NCI-H2227 (cell line): Measurements from ENCODE around the gene LTBP3.

Experiments used
- DNase-seq: peaks from one replicate; lab custom pipeline; 2025; ENCODE audit not compliant: unreplicated experiment; lab: John Stamatoyannopoulos, UW

Gene LTBP3

DNA sequence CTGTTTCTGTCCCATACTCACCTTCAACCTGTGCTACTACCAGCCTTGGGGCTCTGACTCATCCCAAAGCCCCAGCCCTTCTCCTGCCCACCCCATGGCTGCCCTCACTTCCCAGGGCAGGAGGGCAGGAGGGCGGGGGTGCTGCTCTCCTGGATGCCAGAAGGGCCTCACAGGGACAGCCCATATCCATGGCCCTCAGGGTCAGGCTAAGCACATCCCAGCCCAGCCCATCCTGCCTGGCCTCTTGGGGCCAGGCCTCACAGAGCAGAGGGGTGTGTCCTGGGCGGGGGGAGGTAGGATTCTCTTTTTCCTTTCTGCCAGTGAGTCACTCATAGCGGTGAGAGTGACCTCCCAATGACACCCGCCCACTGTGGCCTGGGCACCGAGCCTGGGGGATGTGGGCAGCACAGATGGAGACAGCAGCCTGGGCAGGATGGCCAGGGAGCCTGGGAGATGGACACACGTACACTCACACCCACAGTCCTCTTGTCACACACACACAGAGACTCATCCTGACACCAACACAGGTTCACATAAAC lies 2.4 kb downstream of the LTBP3 start:
- DNase-seq, result no peak

- no peak for DNase-seq
Observed at GRCh38 chr11:65554842-65555430, 3.2 kb downstream of the LTBP3 start.

DNA sequence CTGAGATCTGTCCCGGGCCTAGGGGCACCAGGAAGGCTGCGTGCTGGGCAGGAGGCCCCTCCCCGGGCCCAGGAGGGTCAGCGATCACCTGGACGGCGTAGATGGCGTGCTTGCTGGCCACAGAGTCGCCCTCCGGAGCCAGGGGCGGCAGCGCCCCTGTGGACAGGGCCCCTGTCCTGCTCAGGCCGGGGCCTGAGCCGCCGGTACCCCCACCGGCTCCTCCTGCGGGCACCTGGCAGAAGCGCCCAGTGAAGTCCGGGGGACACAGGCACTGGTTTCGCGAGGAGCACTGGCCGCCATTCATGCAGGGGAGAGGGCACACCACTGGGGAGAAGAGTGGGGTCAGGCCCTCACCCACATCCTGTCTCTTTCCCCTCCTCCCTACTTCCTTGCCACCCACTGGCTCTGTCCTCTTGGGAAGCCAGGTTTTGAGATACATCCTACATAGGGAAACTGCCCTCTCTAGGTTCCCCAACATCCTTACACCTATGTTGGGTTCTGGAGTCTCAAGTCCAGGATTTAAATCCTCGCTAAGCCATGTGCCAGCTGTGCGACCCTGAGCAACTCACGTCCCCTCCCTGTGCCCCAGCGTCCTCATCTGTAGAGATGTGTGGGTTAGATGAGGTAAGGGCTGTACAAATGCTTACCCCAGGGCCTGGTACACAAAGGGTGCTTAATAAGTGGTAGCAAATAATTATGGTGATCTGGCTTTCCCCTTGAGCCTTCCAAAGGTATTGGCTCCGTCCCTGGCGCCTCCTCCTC lies 3.9 kb downstream of the LTBP3 start:
- DNase-seq, result no peak

DNA sequence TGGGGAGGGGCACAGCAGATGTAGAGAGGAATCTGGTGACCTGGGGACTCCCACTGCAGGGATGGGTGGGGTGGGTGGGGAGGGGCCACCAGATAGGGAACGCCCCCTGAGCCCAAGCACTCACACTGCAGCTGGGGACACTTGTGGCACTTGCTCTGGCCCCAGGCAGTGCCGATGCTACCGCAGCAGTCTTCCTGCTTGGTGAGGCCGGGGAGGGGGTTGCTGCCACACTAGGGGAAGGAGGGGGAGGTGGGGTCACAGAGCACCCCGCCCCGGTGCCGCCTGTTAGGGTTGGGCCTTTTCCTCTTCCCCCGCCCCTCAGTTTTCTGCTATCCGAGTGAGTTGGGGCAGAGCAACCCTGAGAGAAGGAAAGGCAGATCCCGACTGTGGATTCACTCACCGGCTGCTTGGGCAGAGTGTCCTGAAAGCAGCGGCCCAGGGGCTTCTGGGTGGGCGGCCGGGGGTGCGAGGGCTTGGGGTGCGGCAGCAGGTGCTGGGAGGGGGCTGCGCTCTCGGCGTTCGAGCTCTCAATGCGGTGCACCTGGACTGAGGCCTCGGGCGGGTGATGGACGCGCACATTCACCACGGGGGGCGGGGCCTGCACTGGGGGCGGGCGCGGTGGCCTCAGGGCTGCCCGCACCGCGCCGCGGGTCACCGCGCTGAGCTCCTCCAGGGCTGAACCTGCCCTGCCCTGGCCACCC lies 4.7 kb downstream of the LTBP3 start:
- no peak for DNase-seq

DNA sequence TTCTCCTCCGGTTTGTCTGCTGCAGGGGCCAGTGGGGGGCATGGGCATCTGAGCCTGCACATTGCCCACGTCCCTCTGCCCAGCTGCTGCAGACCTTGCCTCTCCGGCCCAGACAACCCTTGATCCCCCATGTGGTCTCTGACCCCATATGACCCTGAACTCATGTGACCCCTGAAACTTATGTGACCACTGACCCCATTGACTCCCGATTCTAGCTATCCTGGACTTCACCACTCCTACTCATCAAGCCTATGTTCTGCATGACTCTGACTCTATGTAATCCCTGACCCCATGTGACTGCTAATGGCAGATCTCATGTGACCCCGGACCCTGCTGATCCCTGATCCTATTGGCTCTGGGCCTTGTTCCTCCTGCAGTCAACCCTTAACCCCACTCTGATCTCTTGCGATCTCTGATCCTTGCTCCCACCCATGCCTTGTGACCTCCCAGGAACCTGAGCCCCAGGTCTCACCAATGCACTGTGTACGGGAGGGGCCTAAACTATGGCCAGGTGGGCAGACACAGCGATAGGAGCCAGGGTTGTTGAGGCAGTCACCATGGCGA lies 5.7 kb downstream of the LTBP3 start:
- no peak for DNase-seq

GRCh38 chr11:65551572-65552387 lies 6.4 kb downstream of the LTBP3 start:
- peak; percentile 48 for DNase-seq

GRCh38 chr11:65549096-65549495 lies 9.1 kb downstream of the LTBP3 start:
- no peak for DNase-seq

DNA sequence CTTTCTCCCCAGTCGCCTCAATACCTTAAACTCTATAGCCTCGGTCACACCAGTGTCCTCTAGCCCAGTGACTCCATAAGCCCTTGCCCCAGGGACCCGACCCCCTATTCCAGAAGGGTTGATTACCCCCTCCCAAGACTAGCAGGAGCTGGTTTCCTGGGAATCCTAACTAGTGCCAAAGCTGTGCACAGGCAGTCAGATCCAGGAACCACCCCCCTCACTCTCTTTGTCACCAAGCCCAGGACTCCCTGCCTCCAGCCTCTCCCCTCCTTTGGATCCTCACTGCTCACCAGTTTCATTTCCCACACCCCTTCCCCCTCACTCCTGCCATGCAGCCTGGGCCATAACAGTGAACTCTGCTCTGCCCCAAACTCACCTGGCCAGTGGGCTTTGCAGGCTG lies 9.8 kb downstream of the LTBP3 start:
- DNase-seq, result no peak

DNA sequence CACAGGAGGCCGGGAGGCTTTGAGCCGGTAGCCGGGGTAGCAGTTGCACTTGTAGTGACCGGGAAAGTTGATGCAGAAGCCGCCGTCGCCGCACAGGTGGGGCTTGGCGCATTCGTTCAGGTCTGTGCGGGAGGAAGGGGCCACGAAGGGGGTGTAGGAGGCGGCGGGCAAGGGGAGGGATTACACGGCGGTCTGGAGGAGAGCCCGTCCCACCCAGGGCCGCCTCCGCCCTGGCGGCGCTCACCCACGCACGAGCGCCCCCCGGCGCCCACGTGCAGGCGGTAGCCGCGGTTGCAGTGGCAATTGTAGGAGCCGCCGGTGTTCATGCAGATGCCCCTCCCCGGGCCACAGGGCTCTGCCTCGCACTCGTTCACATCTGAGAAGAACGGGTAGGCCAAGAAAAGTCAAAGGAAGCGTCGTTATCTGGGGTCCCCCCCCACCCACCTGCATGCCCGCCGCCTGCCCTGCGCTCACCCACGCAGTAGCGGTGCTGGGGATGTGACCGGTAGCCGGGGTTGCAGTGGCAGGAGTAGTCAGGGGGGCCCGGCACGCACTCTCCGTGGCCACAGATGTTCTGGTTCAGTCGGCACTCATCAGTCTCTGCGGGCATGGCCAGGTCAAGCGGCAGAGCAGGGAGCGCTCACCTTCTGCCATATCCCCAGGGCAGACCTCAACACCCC lies 10.6 kb downstream of the LTBP3 start:
- no peak for DNase-seq

- peak; percentile 91 for DNase-seq
Observed at GRCh38 chr11:65546217-65546958, 11.8 kb downstream of the LTBP3 start.

GRCh38 chr11:65545853-65546216 lies 12.3 kb downstream of the LTBP3 start:
- DNase-seq, result peak; percentile 39

DNA sequence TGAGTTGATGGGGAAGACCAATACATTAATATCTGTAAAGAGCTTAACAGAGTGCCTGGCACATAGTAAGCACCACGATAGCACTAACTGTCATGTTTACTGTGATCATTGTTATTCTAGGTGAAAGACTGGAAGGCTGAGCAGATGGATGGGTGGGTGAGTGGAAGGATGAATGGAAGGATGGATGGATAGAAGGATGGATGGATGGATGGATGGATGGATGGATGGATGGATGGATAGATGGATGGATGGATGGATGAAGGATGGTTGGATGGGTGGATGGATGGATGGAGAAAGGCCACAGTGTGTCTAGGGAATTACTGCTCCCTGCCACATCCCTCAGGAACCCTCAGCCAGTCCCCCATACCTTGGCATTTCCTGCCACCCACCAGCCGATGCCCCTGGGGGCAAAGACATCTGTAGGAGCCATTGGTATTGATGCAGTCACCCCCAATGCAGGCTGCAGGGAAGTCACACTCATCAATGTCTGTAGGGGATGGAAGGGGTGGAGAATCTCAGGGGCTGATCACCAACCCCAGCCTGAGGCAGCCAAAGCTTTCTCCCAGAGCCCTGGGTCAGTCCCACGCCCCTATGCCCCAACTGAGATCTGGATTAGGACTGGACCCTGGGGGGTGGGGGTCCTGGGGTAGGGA lies 15.3 kb downstream of the LTBP3 start:
- DNase-seq, result no peak

GRCh38 chr11:65541093-65541982 lies 16.8 kb downstream of the LTBP3 start:
- no peak for DNase-seq

DNA sequence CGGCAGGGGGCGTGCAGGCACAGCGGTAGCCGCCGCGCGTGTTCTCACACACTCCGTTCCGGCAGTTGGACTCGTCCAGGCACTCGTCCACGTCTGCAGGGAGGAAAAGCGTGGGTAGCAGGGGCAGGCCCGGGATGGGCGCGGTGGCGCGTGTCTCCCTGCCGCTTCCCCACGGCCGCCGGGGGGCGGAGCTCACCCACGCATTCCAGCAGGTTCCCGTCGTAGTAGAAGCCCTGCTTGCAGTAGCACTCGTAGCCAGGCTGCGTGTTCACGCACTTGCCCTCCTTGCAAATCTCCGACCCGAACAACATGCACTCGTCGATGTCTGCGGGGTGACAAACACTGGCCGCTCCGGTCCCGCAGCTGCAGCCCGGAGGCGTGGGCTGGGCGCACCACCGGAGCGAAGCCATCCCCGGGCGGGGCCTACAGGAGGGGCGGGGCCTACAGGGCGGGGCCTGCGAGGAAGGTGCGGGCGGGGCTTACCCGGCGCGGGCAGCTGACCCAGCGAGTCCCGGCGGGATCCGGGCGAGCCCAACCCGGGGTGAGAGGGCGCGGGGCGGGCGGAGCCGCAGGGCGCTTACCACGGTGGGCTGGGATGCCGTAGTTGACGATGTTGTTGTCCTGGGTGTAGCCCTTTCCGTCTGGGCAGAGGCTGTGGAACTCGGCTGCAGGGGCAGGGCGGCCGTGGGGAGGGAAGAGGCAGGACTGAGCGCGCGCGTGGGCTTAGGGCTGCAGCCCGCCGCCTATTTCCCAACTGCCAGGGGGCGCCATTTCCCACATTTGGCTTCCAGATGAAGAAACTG lies 17.7 kb downstream of the LTBP3 start:
- DNase-seq, result no peak

DNA sequence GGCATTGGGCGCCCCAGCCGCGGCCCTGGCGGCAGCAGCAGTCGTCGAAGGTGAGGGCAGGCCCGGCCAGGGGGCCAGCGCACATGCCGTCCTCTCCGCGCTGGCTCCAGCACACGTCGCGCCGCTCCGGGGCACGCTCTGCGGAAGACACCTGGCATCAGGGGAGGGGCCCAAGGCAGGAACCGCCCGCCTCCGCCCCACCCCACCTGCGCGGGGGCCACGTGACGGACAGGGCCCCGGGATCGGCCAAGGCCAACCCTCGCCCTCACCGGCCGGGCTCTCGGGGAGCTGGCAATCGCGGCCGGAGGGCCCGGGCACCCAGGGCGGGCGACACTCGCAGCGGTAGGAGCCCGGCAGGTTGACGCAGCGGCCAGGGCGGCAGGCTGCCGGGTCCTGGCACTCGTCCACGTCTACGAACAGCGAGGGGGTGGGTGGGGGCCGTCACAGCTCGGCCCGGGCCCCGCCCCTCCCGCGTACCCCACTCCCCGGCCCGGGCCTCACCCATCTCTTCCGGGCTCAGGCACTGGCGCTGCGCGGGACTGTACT lies 18.3 kb downstream of the LTBP3 start:
- DNase-seq, result no peak

DNA sequence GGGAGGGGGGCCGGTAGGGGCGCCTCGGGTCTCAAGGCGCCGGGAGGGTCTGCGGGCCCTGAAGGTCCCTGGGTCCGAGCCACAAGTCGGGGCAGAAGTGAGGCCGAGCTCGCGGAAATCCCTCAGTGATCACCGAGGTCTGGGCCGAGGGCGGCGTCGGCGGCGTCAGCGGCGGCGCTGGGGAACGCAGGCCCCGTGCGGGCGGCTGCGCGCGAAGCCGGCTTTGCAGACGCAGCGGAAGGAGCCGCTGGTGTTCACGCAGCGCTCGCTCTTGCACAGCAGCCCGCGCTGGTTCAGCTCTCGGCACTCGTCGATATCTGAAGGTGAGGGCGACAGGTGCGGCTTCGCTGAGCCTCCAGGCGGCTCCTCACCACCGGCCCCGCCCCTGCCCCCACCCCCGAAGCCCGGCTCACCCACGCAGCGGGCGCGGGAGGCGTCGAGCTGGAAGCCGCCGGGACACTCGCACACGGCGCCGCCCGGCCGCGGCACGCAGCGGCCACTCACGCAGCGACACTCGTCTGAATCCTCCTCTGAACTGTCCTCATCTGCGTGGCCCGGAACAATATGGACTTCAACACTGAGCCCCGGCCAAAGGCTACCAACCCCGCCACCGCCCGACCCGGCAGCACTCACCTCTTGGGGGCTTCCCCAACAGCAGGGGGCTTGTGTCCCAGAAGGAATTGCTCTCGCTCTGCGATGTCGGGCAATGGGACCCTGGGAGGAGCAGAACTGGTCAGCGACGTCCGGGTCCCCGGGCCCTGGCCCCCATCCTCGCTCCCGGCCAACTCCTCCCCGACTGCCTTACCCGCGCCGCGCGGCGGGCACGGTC lies 19.0 kb downstream of the LTBP3 start:
- no peak for DNase-seq
